Left ventricle myocardium inferior (tissue), 1 donor: ENCODE measurements around the gene NTNG1. TPM values are rescaled to one million over a fixed set of nuclear protein-coding genes. Genes with fewer than 3 reads are reported as not detected.

Experiments
- DNase-seq: peaks from one replicate; pipeline ENCODE4 v3.0.0-alpha.2; 2020
- H3K27ac ChIP-seq: fragments of 200-600 bp; replicated peaks from 2 replicates; pipeline ENCODE4 v1.8.0; 2021
- H3K27me3 ChIP-seq: fragments of 200-600 bp; 2 replicates; pipeline ENCODE4 v1.8.0; 2021; ENCODE audit warnings: low read depth
- H3K36me3 ChIP-seq: fragments of 200-600 bp; 2 replicates; pipeline ENCODE4 v1.8.0; 2021
- H3K4me1 ChIP-seq: fragments of 200-600 bp; 2 replicates; pipeline ENCODE4 v1.8.0; 2021
- H3K4me3 ChIP-seq: fragments of 200-600 bp; 2 replicates; pipeline ENCODE4 v1.8.0; 2021; ENCODE audit warnings: mild to moderate bottlenecking, moderate library complexity
- H3K9me3 ChIP-seq: fragments of 200-600 bp; replicated peaks from 2 replicates; pipeline ENCODE4 v1.8.0; 2021
- CTCF ChIP-seq: fragments of 200-600 bp; IDR thresholded peaks from 2 replicates; pipeline ENCODE4 v1.8.0; 2021; ENCODE audit warnings: antibody characterized with exemption, mild to moderate bottlenecking, borderline replicate concordance
- intact Hi-C: fragments of 100-400 bp; cut with micrococcal nuclease; formaldehyde crosslinking; loops from one replicate; pipeline ENCODE4 v1.11.0; 2022
- total RNA-seq: library from RNA; stranded (reverse); fragmentation: NEBNext Ultra II Directional; extraction: Animal tissue kit (Norgen Biotek cat#: 25700); gene quantifications from one replicate; pipeline ENCODE4 v1.2.1, GENCODE V29; 2021
- donor health status: DM: no; HTN: yes; CAD: no; lungs with severe emphysema.

The NTNG1 gene
- total RNA-seq, 1 donor from 2014 or later = 0.30 TPM

- Histone ChIP-seq H3K4me1 (no peaks in the 10 kb centered on the region), H3K36me3 (no peaks in the 10 kb centered on the region), H3K27ac (no peak overlapping the region), H3K4me3 (no peak overlapping the region), H3K9me3 (no peaks in the 10 kb centered on the region), H3K27me3 (no peaks in the 10 kb centered on the region)
- intact Hi-C loops = no loop called here
- no peak for DNase-seq
- TF ChIP-seq CTCF = no peak
Observed at GRCh38 chr1:107378866-107379265, 238.0 kb downstream of the NTNG1 start.

DNA sequence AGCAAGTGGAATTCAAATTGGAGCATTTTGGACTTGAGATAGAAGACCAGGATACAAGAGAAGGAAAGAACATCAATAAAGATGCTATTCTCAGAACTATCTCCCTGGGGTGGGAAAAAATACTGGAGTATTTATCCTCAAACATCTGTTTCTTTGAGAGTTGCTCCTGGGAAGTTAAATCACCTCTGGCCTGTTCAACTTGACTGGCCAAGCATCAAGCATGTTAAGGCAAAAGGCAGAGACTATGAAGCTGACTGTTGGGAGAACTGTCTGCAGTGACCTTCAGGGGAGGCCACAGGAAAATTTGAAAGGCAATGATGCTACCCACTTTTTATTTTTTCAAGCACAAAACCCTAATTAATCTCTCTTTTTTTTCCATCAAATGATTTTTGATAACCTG lies 239.0 kb downstream of the NTNG1 start:
- Histone ChIP-seq H3K27ac (no peak overlapping the region), H3K9me3 (no peaks in the 10 kb centered on the region), H3K4me3 (no peak overlapping the region), H3K36me3 (no peaks in the 10 kb centered on the region), H3K4me1 (no peaks in the 10 kb centered on the region), H3K27me3 (no peaks in the 10 kb centered on the region)
- TF ChIP-seq CTCF = no peak
- DNase-seq = no peak
- intact Hi-C loops = no loop called here

DNA sequence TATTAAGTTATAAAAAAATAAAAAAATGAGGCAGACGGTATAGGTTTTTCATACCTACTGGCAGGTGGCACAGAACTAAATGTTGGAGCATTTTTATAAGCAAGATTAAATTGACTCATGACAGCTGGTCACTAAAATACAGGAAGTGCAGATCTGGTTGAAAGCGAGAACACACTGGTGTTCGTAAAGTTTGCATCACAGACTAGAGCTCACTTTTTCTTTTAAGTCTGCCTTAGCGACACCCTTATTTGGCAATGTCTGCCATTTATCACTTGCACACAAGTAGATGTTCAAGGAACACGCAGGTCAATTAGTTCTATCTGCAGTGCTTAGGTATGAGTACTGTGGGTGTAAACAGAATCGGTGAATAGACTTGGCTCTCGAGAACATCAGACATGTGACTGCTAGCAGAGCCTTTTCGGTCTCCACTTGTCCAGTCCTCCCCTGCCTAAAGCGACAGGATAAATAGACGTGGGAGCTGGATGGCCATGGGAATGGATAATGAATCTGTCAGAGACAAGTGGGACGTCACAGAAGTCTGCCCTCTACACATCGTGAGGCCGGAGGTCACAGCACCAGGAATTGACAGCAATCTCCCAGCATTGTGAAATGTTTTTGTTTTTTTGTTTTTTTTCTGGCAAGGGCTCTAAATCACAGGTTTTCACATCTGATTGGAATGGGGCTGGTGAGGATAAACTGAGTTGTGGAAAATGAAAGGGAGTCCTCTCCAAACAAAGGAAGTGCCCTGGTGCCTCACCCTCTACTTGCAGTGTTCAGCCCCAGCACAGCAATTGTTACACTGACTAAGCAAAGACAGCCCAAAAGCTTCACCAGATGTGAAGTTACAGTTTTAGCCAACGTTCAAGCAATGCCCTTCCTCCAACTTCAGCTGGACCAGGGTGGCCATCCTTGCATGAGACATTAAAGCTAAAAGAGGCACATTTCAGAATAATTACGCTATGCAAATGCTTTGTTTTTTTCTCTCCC lies 248.9 kb downstream of the NTNG1 start:
- H3K9me3 ChIP-seq = peaks cover 4% of the 10 kb centered on the region
- no peaks in the 10 kb centered on the region for H3K4me1 ChIP-seq
- TF ChIP-seq CTCF = no peak
- DNase-seq = no peak
- H3K27me3 ChIP-seq = no peaks in the 10 kb centered on the region
- no peaks in the 10 kb centered on the region for H3K36me3 ChIP-seq
- H3K27ac ChIP-seq = no peak overlapping the region
- intact Hi-C loops = no loop called here
- H3K4me3 ChIP-seq = peak overlapping the region; percentile 5

DNA sequence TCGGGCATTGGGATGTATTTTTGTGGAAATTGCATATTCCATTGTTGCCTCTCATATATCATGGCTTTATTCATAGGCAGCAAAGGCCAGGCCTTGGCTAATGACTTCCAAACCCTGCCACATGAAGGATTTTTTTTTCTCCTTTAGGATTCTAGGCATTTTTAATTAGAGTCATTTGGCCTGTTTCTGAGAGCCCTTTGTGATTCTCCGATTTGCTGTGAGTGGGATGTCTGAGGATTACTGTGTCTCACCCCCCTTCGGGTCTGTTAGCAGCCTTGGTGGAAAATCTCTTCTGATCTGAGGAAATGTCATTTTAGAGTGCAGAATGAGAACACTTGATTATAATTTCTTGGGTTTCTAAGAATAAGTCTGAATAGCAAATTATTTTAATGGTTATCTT lies 253.5 kb downstream of the NTNG1 start:
- no peak for TF ChIP-seq CTCF
- Histone ChIP-seq H3K36me3 (no peaks in the 10 kb centered on the region), H3K4me1 (no peaks in the 10 kb centered on the region), H3K4me3 (no peak overlapping the region), H3K9me3 (no peaks in the 10 kb centered on the region), H3K27ac (no peak overlapping the region), H3K27me3 (no peaks in the 10 kb centered on the region)
- intact Hi-C loops = no loop called here
- no peak for DNase-seq

DNA sequence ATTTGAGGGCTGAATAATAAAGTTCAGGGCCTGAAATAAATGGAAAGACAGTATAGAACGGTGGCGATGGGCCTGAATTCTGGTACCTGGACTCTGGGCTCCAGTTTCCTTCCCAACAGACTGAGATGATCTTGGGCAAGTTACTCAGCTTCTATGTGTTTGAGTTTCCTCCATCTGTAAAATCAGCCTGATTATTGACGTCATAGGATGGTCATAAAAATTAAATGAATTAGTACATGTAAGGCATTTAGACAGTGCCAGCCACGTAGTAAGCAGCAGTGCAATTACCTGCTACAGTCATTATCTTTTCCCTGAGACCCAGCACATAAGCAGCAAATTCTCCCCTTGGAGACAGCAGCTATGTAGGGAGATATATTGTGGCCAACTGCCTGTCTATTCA lies 260.9 kb downstream of the NTNG1 start:
- Histone ChIP-seq H3K36me3 (no peaks in the 10 kb centered on the region), H3K4me1 (no peaks in the 10 kb centered on the region), H3K27ac (no peak overlapping the region), H3K27me3 (no peaks in the 10 kb centered on the region), H3K9me3 (no peaks in the 10 kb centered on the region), H3K4me3 (no peak overlapping the region)
- intact Hi-C loops = no loop called here
- DNase-seq = no peak
- TF ChIP-seq CTCF = no peak
